ENCODE measurements around the gene RFLNA.

Gene RFLNA

GRCh38 chr12:124281309-124281708 is 13.6 kb upstream of the RFLNA start:
- no peak for DNase-seq (ENCODE audit: low read depth)
- H3K4me3 ChIP-seq (ENCODE audit: control insufficient read depth, low read depth, low read length), result no peak overlapping the region
- TF ChIP-seq CTCF (IDR thresholded peaks at IDR 0.05; ENCODE audit: control insufficient read depth, insufficient read depth, low read depth, low read length, missing control alignments), result no peak

GRCh38 chr12:124282287-124282686 is 12.6 kb upstream of the RFLNA start:
- no peak for TF ChIP-seq CTCF (IDR thresholded peaks at IDR 0.05; ENCODE audit: control insufficient read depth, insufficient read depth, low read depth, low read length, missing control alignments)
- H3K4me3 ChIP-seq (ENCODE audit: control insufficient read depth, low read depth, low read length), result no peak overlapping the region
- no peak for DNase-seq (ENCODE audit: low read depth)

GRCh38 chr12:124283326-124283725 is 11.6 kb upstream of the RFLNA start:
- DNase-seq (ENCODE audit: low read depth), result no peak
- no peak overlapping the region for H3K4me3 ChIP-seq (ENCODE audit: control insufficient read depth, low read depth, low read length)
- TF ChIP-seq CTCF (IDR thresholded peaks at IDR 0.05; ENCODE audit: control insufficient read depth, insufficient read depth, low read depth, low read length, missing control alignments), result no peak

GRCh38 chr12:124284368-124284767 is 10.5 kb upstream of the RFLNA start:
- no peak for DNase-seq (ENCODE audit: low read depth)
- TF ChIP-seq CTCF (IDR thresholded peaks at IDR 0.05; ENCODE audit: control insufficient read depth, insufficient read depth, low read depth, low read length, missing control alignments), result no peak
- no peak overlapping the region for H3K4me3 ChIP-seq (ENCODE audit: control insufficient read depth, low read depth, low read length)

- no peak for TF ChIP-seq CTCF (IDR thresholded peaks at IDR 0.05; ENCODE audit: control insufficient read depth, insufficient read depth, low read depth, low read length, missing control alignments)
- DNase-seq (ENCODE audit: low read depth), result no peak
Observed at GRCh38 chr12:124286414-124286813, 8.5 kb upstream of the RFLNA start.

GRCh38 chr12:124286971-124287370 is 7.9 kb upstream of the RFLNA start:
- no peak overlapping the region for H3K4me3 ChIP-seq (ENCODE audit: control insufficient read depth, low read depth, low read length)
- DNase-seq (ENCODE audit: low read depth), result no peak
- no peak for TF ChIP-seq CTCF (IDR thresholded peaks at IDR 0.05; ENCODE audit: control insufficient read depth, insufficient read depth, low read depth, low read length, missing control alignments)

More at GRCh38 chr12:124286414-124286813, 8.5 kb upstream of the RFLNA start:
- no peak overlapping the region for H3K4me3 ChIP-seq (ENCODE audit: control insufficient read depth, low read depth, low read length)

Data from AG09309 (cell line).